ENCODE results near the gene DOCK7. TPM values are rescaled to one million over a fixed set of nuclear protein-coding genes. Genes with fewer than 3 reads are reported as not detected.

The DOCK7 gene
- total and polyA plus RNA-seq, 2 of the 8 experiments (the other 6 are each of a cell fraction or from before 2014, with no cell fraction given) = 10.2 to 33.7 TPM

DNA sequence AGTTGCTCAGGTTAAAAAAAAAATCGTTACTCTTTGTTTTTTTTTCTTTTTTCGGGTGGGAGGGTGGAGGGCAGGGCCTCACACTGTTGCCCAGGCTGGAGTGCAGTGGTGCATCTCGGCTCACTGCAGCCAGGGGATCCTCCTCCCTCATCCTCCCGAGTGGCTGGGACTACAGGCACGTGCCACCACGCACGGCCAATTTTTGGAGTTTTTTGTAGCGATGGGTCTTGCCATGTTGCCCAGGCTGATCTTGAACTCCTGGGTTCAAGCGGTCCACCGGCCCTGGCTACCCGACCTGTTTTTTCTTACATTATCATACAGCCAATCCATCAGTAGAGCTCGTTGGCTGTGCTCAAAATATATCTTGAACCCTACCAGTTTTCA lies 253.6 kb downstream of the DOCK7 start (continued):
- TF ChIP-seq CEBPB (IDR thresholded peaks at IDR 0.05; ENCODE audit: low read depth, low read length) (no peak), SAP30 (IDR thresholded peaks at IDR 0.05; ENCODE audit: insufficient read depth, insufficient replicate concordance, low read length) (no peak), KDM1A (IDR thresholded peaks at IDR 0.05; ENCODE audit: borderline replicate concordance, low read length) (no peak), NRF1 (IDR thresholded peaks at IDR 0.05; ENCODE audit: low read depth, low read length) (no peak), HDAC6 (IDR thresholded peaks at IDR 0.05; ENCODE audit: low read depth, low read length) (no peak)

All from H1 (cell line).